GM19193 (cell line): ENCODE data around the gene CEACAM16.

Source experiments
- POLR2A ChIP-seq: IDR thresholded peaks from 4 replicates; pipeline ENCODE4 v1.6.1; 2011; ENCODE audit not compliant: insufficient read depth, insufficient read length; ENCODE audit errors: extremely low read depth

Gene CEACAM16

DNA sequence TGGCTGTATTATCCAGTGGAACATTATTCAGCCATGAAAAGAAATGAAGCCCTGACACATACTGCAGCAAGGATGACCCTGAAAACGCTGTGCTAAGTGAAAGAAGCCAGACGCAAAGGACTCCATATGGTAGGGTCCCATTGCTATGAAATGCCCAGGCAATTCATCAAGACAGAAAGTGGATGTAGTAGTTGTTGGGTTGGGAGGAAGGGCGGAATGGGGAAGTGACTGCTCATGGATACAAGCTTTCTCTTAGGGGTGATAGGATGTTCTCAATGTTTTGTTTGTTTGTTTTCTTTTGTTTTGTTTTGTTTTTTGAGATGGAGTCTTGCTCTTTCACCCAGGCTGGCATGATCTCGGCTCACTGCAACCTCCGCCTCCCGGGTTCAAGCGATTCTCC lies 11.1 kb upstream of the CEACAM16 start:
- no peak for TF ChIP-seq POLR2A

DNA sequence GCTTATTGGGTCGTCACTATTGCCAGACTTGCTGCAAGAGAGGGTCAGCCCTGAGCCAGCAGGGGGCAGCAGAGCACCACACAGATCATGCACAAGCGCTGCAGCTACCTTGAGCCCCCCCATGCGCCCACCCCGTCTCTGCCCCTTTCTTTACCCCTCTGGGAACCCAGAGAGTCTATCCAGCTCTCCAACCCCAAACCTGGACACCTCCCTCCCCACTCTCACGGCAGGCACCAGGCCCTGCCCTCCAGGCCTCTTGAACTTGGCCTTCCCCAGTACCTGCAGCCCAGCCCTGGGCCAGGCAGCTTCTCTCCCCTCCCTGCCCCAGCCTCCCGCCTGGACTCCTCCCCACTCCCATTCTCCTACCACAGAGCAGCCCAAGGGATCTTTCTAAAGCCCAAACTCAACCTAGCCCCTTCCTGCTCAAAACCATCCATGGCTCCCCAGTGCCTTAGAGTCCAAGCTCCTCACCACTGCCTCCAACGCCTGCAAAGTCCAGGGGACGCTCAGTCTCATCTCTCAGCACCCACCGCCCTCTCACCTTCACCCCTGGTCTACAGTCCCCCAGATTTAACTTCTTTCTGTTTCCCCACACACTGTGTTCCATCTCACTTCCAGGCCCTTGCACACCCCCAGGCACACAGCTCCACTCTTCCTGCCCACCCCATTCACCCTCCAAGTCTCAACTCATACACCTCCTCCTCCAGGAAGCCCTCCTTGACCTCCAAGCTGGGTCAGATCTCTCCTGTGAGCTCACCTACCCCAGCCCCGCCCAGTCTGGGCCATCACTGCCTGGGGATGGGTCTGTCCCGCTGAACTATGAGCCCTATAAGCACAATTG lies 9.4 kb upstream of the CEACAM16 start:
- no peak for TF ChIP-seq POLR2A

DNA sequence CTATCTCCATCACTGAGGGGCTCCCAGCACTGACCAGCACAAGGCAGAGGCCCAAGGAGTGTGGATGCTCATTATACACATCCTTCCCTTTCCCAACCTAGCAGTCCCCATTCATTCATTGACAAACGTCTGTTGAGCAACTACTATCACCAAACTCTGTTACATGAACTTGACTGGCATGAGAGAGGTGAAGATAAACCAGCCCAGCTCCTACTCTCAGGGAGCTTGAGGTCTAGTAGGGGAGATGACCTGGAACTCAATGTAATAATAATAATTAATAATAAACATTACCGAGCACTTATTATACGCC lies 8.9 kb upstream of the CEACAM16 start:
- TF ChIP-seq POLR2A = no peak

DNA sequence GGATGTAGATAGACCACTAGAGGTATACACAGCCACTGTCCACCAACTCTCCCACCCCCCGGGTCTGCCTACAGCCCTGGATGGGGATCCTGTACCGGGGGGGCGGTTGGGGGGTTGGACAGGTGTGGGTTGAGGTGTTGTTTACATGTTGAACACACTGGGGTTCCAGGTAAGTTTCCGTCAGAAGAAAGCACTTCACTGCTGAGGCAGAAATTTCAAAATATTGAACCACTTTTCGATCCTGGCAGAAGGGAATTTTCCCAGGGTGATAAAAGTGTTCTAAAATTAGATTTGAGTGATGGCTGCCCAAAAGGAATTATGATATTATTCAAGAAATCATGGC lies 6.6 kb upstream of the CEACAM16 start:
- no peak for TF ChIP-seq POLR2A

DNA sequence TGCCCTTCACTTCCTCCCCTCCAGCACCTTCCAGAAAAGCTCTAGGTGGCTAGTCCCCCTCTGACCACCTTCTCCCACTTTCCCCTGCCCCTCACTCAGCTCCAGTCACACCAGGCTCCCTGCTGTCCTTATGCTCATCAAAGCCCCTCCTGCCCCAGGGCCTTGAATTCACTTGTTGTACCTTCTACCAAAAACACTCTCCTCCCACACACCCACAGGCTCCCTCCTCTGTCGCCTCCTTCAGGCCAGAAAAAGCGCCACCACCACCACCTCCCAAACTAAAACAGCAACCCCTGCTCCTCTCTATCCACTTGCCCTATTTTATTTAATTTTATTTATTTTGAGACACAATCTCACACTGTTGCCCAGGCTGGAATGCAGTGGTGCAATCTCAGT lies 4.8 kb upstream of the CEACAM16 start:
- no peak for TF ChIP-seq POLR2A

DNA sequence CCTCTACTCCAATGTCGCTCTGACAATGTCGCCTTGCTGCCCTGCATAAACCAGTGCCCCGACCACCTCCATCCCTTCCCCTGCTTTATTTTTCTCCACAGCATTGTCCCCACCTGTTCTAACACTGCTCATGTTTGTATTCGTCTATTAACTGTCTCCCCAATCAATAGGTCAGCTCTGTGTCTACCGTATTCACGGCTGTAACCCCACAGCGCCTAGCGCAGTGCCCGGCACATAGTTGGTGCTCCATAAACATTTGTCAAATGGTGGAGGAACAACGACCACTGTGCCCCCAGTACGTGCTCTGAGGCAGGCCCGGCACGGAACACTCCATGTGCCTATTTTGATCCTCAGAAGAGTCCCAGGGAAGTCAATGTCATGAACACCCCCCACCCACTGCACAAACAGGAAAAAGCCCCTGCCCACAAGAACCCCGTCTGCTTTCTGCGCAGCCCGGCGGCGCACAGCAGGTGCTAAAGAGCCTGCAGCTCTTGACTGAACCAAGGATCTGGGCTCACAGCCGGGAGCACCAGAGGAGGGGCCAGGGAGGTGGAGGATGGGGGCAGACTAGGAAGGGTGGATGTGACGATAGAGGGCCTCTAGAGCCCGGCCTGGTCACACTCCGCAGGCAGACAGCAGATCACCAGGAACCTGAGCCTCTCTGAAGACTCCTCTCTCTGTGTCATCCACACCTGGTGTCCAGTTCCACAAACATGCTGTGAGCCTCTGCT lies 1.8 kb upstream of the CEACAM16 start:
- TF ChIP-seq POLR2A = no peak

DNA sequence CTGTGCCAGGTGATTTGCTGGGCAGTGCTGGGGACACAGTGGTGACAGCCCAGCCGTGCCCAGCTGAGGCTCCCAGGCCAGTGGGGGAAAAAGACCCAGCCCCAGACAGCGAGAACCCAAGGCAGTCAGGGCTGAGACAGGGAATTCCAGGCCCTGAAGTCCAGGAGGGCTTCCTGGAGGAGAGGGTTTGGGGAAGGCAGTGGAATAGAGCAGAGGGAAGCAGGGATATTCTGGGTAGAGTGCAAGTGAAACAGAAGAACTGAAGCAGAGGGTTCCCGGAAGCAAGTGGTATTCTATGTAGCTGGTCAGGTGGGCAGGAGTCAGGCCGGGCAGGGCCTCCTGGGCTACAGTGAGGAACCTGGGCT lies 1.3 kb upstream of the CEACAM16 start:
- TF ChIP-seq POLR2A = no peak

DNA sequence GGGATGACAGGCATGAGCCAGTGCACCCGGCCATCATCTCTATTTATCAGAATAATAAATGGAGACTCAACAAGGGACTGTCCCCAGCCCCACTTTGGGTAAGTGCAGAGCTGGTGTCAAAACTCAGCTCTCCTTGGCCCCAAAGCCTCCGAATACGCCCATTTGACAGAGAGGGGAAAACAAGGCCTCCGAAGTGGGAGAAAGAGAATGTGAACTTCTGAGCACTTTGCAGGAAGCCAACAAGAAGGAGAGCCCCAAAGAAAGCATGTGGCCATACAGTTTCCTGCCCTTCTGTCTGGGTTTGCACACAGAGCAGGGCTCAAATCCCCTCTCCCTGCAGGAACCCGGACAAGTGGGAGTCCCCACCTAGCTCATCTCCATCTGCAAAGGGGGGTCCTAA lies 1.6 kb downstream of the CEACAM16 start:
- no peak for TF ChIP-seq POLR2A

DNA sequence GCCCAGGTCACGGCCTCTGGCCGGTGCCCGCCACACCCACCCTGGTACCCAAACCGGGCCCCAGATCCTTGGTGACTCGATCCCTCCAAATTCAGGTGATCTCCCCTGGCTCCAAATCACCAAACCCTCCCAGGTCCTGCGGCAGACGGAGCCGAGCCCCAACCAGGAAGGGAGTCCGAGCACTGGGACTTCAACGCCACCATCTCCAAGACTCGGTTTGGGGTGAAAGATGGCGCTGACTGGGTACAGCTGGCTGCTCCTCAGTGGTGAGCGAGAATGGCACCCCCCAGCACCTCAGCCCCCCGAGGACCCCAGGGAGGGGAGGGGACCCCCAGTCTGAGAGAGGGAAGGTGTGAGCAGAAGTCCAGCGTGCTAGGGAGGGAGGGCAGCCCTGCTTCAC lies 2.3 kb downstream of the CEACAM16 start:
- no peak for TF ChIP-seq POLR2A

DNA sequence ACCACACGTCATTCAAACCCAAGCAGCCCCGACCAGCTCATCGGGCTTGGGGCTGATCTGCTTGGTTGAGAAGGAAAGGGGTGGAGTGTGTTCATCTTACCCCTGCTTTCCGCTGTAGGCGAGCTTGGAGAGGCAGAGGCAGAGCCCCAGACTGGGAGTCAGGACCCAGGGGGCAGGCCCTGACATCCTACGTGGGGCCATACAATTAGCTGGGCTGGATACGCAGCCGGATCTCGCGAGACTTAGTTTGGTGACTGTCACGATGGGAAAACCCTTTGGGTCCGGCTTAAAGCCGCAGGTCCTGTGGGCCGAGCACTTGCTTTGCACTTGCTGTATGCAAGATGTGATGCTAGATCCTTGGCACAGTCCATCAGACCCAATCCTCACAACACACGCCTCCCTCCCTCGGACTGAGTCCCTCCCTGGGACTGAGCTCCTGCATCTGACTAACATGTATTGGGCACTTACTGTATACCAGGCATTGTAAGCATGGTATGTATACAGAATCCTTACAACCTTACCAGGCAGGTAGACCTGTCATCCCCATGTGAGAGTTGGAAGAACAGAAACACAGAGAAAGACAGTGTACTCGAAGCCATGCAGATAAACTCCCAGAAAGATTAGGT lies 3.7 kb downstream of the CEACAM16 start:
- TF ChIP-seq POLR2A = no peak

DNA sequence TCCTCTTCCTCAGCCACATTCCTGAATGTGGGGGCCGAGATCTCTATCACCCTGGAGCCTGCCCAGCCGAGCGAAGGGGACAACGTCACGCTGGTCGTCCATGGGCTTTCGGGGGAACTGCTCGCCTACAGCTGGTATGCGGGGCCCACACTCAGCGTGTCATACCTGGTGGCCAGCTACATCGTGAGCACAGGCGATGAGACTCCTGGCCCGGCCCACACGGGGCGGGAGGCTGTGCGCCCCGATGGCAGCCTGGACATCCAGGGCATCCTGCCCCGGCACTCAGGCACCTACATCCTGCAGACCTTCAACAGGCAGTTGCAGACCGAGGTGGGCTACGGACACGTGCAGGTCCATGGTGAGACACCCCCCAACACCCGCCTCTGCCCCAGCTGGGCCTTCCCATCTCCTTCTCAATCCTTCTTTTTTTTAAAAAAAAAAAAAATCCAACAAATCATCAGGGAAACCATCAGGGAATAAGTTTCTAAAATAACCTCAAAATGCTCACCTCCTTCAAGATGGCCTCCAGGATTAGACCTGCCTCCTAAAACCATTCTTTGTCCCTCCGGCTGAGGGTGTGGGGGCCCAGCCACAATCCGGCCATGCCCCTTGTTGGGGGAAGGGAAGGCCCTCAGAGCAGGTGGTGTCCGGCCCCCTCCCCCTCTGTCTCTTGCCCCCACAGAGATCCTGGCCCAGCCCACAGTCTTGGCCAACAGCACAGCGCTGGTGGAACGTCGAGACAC lies 4.6 kb downstream of the CEACAM16 start:
- TF ChIP-seq POLR2A = no peak

DNA sequence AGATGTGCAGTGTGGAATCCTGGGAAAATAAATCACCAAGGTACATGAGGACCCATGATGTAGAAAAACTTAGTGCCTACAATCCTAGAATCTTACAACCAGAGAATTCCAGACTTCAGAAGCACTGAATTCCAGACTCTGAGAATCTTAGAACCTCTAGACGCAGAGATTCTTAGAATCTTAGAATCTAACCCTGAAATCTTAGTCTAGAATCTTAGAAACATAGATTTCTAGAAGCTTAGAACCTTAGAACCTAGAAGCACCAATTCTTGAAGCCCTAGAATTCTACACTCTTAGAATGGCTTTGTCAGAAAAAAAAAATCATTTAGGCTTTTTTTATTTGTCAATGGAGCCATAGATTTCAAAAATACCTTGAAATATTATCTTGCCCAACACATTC lies 6.0 kb downstream of the CEACAM16 start:
- TF ChIP-seq POLR2A = no peak

DNA sequence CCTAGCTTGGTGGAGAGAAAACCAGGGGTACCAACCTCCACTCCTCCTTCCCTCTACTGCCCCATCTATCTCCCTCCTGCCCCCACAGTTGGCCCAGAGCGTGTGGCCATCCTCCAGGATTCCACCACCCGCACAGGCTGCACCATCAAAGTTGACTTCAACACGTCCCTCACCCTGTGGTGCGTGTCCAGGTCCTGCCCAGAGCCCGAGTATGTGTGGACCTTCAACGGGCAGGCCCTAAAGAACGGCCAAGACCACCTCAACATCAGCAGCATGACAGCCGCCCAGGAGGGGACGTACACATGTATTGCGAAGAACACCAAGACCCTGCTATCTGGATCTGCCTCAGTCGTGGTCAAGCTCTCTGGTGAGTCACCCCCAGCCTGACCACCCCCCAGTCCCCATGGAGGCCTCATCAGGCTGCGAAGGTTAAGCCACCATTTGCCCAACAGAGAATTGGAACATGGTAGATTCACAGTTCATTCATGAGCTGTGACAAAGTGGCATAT lies 6.6 kb downstream of the CEACAM16 start:
- TF ChIP-seq POLR2A = no peak

DNA sequence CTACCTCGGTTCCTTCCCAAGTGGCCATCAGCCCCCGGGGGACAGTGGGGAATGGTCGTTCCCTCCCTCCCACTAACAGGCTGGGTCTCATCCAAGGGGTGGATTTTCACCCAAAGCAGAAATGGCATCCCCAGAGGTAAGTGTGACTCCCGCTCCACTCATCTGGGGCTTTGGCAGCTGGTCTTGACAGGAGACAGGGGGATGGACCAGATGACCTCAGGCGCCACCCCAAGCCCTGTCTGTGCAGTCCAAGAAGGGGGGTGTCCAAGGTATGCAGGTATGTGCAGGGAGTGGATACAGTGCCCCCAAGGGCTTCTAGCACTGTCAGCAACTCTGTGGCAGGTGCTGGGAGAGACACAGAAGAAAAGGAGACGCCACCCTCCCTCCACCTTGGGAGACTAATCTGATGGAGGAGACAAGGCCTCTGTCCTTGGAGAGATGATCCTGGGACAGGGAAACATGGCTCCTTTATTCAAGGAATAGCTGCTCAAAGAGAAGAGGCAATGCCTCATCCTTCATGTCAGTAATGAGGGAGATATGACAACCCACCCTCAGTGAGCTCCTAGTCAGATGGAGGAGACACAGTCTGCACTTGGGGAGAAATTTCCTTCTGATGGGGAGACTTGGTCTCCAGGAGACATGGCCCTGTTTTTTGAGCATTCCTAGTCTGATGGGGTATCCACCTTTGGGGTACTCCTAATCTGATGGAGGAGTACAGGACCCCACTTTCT lies 7.7 kb downstream of the CEACAM16 start:
- TF ChIP-seq POLR2A = no peak

DNA sequence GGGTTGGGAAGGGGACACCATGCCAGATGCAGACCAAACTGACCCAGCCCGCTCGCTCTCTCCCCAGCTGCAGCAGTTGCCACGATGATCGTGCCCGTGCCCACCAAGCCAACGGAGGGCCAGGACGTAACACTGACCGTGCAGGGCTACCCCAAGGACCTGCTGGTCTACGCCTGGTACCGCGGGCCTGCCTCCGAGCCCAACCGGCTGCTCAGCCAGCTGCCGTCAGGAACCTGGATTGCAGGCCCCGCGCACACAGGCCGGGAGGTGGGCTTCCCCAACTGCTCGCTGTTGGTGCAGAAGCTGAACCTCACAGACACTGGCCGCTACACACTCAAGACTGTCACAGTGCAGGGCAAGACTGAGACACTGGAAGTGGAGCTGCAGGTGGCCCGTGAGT lies 8.8 kb downstream of the CEACAM16 start:
- no peak for TF ChIP-seq POLR2A

DNA sequence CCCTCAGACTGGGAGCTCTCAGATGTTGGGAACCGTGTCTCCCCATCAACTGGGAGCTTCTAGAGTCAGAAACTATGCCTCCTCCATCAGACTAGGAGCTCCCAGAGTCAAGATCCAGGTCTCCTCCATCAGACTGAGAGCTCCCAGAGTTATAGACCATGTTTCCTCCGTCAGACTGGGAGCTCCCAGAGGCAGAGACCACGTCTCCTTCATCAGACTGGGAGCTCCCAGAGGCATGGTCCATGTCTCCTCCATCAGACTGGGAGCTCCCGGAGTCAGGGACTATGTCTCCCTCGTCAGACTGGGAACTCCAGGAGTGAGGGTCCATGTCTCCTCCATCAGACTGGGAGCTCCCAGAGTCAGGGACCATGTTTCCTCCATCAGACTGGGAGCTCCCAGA lies 10.0 kb downstream of the CEACAM16 start:
- no peak for TF ChIP-seq POLR2A

DNA sequence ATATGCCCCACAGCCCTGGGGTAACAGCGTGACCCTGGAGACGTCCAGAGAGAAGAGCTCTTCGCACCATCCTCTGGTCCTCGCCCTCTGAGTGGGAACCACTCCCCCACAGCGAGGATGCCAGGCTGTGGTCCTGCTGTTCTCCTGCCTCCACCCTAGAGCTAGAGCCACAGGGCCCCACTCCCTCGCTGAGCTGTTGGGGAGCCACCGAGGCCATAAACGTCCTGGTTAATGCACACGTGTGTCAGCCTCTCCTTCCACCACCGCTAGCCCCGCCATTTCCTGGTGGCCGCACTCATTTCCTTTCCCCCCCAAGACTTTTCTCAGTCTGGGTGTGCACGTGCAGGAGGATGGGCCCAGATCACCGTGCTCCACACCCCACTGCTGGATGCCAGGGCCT lies 11.5 kb downstream of the CEACAM16 start:
- no peak for TF ChIP-seq POLR2A
